ENCODE measurements around the gene ZFAND2A.
"Not testable (repeated sequence)": the region's sequence is repeated elsewhere in the genome, so short reads cannot be mapped to it uniquely, and the experiment has no call there.

Gene ZFAND2A

DNA sequence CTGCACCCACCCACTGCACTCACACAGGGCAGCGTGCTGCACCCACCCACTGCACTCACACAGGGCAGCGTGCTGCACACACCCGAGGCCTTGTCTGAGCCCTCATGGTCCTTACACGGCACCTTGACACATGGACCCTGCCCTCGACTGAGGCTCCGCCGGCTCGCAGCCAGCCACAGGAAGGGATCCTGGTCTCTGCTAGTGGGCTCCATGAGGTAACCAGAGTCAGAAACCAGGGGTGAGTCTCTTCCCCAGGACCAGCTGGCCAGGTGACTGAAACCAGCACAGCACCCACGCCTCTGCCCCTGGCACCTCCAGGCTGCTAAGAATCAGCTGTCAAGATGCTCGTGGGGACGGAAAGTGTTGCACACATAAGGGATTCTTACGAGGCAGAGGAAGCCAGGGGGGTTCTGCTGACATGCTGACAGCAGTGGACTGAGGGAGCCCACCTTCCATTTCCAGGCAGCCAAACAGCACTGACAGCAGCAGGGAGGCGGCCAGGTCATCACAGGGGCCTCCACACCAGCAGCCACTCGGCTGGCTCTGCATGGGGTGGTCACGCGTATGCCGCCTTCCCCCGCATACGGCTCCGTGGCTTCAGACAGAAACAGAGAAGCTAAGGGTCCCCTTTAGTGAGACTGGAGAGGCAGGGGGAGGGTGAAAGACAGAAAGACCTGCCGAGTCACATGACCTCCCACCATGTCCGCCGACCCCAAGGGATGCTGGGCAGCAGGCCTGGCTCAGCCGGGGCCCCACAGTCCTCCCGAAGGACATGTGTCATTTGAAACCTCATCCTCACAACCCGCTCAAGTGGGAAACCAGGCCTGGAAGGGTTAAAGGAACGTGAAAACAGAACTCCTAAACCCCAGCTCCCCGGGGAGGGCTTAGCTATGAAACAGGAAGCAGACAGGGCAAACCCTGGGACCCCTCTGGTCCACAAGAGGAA lies 37.8 kb downstream of the ZFAND2A start:
- FAIRE-seq: no peak

DNA sequence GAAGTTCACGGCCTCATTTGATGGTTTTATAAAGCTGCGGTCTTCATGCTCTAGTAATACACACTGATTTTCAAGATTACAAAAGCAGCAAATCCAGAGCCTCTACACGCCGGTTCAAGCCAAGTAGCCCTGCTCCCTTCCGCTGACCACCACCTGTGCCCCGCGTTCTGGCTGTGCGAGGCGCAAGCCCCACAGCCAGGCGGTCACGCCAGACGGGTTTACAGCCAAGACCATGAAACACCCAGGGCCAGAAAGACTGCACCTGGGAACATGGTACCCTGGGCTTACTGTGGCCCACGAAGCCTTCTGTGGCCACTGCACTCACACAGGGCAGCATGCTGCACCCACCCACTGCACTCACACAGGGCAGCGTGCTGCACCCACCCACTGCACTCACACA lies 38.5 kb downstream of the ZFAND2A start:
- FAIRE-seq: no peak

DNA sequence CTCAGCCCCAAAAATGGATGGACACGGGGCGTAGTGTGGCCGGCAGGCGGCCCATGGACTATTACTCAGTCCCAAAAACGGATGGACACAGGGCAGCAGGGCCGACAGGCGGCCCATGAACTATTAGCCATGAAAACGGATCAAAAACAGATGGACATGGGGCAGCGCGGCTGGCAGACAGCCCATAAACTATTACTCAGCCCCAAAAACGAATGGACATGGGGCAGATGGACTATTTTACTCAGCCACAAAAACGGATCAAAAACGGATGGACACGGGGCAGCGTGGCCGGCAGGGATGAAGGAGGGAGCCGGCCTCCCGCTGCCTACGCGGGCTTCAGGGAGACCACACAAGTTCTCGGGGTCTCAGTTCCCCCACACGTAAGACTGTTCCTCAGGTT lies 39.2 kb downstream of the ZFAND2A start:
- FAIRE-seq: no peak

DNA sequence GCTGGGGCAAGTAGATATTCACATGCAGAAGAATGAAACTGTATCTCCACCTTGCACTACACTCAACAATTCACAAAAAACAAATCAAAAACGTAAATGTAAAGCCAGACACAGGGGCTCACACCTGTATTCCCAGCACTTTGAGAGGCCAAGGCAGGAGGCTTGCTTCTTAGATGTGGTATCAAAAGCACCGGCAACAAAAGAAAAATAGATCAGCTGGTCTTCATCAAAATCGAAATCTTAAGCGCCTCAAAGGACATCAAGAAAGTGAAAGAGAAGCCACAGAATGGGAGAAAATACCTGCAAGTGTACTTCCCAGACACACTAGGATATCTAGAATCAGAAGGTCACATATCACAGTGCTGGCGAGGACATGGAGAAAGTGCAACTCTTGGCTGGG lies 40.8 kb downstream of the ZFAND2A start:
- no peak for FAIRE-seq

DNA sequence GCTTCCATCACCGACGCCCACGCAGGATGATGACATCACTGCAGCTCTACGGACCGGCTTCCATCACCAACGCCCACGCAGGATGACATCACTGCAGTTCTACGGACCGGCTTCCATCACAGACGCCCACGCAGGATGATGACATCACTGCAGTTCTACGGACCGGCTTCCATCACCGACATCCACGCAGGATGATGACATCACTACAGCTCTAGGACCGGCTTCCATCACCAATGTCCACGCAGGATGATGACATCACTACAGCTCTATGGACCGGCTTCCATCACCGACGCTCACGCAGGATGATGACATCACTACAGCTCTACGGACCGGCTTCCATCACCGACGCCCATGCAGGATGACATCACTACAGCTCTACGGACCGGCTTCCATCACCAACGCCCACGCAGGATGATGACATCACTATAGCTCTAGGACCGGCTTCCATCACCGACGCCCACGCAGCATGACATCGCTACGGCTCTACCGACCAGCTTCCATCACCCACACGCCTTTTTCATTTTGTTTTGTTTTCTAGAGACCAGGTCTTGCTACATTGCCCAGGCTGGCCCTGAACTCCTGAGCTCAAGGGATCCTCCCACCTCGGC lies 42.6 kb downstream of the ZFAND2A start:
- no peak for FAIRE-seq

DNA sequence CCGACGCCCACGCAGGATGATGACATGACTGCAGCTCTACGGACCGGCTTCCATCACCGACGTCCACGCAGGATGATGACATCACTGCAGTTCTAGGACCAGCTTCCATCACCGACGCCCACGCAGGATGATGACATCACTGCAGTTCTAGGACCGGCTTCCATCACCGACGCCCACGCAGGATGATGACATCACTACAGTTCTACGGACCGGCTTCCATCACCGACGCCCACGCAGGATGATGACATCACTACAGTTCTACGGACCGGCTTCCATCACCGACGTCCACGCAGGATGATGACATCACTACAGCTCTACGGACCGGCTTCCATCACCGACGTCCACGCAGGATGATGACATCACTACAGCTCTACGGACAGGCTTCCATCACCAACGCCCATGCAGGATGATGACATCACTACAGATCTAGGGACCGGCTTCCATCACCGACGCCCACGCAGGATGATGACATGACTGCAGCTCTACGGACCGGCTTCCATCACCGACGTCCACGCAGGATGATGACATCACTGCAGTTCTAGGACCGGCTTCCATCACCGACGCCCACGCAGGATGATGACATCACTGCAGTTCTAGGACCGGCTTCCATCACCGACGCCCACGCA lies 43.5 kb downstream of the ZFAND2A start:
- FAIRE-seq: not testable (repeated sequence)

DNA sequence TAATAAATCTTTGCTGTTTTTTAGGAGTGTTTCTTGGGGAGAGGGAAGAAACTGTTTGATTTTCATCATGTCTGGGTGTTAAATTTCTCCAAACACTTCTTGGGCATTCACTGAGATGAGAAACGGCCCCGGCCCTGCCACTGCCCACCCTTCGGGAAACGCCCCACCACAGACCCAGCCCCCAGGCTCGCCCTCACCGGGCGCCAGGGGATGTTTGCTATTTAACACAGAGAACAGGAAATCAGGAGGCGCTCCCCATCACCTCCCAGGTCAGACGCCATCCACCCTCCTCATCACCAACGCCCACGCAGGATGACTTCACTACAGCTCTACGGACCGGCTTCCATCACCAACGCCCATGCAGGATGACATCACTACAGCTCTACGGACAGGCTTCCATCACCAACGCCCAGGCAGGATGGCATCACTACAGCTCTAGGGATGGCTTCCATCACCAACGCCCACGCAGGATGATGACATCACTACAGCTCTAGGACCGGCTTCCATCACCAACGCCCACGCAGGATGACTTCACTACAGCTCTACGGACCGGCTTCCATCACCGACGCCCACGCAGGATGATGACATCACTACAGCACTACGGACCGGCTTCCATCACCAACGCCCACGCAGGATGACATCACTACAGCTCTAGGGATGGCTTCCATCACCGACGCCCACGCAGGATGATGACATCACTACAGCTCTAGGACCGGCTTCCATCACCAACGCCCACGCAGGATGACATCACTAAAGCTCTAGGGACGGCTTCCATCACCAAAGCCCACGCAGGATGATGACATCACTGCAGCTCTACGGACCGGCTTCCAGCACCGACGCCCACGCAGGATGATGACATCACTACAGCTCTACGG lies 44.6 kb downstream of the ZFAND2A start:
- FAIRE-seq: not testable (repeated sequence)

DNA sequence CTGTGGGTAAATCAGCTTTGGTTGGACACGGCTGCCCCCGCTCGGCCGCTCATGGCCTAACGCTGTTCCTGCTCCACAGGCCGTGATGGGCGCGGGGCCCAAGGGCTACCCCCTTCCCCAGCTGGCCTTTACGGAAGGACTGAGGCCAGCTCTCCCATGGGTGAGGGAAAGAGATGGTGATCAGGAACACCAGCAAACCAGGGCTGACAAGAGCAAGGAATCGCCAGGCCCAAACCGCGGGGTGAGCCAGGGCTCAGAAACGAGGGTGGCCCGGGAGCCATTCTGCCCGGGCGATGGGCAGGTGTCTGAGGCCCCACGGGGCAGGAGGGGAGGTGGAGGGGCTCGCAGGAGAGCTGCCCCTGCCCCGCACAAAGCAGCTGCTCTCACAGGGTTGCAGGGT lies 45.5 kb downstream of the ZFAND2A start:
- FAIRE-seq: no peak

DNA sequence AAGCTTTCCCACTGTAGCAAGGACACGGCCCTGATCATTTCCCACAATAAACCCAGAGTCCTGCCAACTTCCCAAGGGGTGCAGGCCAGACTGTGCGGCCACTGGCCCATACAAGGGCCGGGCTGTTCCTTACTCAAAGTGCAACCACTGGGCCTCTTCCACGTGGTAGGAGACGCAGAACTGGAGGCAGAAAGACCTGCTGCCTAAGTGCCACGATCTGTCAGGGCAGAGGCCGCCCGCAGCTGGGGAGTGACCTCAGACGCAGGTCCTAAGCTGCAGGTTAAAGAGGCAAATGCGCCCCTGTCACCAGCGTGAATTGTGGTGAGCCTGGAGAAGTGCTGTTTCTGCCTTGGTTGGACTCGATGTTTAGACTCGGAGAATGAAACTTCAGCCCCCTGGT lies 45.9 kb downstream of the ZFAND2A start:
- FAIRE-seq: no peak

DNA sequence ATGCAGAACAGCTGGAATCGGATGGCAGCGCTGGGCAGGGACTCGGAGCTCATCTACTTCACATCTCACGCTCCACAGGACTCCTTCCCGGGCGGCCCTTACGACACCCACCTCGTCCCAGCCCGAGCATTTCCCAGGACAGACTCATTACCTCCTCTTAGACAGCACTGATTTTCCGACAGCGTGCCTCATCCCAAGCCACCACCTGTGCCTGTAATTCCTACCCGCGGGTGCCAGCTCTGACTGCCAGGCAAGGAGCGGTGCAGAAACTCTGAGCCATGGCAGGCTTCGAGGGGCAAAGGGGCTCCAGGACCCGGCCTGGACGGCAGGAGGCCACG lies 46.5 kb downstream of the ZFAND2A start:
- no peak for FAIRE-seq

DNA sequence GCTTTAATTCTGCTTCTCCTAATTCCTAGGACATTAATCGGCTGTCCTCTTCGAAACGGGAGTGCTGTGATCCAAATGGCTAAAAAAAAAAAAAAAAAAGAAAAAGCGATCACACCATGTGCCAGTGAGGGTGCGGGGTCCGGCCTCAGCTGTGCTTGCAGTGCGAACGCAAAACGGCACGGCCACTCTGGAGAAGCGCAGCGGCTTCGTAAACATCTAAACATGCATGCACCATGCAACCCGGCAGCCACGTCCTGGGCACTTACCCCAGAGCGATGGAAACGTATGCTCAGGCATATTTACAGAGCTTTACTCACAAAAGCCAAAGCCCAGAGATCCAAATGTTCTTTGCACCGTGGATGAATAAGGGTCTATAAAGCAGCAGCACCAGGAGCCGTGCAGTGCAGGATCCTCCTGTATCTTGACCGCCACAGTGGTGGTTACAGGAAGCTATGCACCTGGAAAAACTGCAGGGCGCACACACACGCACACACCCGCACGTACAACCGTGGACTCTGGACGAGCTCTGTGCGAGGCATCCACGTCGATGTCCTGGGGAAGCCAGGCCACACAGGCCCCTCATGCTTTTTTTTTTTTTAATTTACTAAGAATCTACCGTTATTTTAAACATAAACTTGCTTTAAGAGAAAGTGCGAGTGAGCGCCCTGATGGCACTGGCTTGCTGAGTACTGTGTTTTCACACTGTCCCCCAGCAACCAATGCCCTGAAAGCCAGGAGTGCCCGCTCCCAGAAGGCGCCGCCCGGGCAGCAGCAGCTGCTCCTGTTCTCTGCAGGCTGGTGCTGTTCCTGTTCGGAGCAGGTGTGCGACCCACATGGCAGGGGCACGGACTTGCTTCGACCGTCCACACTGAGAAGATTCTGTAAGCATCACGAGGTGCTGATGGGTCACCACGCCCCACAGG lies 47.1 kb downstream of the ZFAND2A start:
- FAIRE-seq: no peak

DNA sequence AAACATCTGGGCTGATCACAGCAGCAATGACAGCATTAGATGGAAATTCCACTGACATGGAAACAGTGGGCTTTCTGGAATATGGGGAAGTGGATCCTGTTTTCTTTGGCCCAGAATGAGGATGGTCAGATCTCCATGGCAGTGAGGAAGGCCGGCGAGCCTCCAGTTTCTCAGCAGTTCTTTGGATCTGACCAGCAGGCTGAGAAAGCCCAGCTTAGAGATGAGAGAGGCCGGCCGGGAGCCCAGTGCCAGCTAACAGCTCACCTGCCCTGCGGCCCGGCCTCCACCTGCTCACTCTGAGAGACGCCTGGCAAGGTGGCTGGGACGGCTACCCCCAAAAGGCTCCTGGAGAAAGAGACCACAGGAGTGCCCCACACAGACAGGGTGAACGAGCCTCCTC lies 47.9 kb downstream of the ZFAND2A start:
- no peak for FAIRE-seq

DNA sequence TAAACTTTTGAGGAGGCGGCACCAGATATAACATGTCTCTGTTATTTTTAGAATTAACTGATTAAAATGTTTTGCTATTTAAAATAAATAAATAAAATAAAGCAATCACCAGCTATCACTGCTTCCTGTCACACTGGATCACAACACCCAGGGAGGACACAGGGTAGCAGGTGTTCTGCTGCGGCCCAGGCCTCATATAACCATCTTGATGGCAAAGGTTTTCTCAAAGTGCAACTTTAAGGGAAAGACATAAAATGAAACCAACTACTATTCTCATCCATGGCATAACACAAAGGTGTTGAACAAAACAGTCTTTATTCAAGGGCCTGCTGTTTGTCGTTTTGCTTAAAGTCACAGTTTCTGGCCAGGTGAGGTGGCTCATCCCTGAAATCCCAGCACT lies 48.8 kb downstream of the ZFAND2A start:
- FAIRE-seq: no peak

DNA sequence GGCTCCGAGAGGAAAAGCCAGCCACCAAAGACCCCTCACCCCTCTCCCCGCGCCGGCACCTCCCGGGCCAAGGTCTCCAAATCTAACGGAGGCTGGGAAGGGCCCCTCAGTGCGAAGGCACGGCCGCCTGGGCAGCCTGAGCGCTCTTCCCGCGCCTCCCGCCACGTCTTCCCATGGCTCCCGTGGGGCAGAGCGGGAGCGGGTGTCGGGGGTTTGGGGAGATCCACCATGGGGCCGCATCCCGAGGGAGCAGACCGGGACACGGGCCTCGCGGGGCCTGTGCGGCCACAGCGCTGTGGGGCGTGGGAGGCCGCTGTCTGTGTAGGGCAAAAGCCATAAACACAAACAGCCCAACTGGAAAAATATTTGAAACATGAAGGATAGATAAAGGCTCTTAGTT lies 49.6 kb downstream of the ZFAND2A start:
- FAIRE-seq: no peak

DNA sequence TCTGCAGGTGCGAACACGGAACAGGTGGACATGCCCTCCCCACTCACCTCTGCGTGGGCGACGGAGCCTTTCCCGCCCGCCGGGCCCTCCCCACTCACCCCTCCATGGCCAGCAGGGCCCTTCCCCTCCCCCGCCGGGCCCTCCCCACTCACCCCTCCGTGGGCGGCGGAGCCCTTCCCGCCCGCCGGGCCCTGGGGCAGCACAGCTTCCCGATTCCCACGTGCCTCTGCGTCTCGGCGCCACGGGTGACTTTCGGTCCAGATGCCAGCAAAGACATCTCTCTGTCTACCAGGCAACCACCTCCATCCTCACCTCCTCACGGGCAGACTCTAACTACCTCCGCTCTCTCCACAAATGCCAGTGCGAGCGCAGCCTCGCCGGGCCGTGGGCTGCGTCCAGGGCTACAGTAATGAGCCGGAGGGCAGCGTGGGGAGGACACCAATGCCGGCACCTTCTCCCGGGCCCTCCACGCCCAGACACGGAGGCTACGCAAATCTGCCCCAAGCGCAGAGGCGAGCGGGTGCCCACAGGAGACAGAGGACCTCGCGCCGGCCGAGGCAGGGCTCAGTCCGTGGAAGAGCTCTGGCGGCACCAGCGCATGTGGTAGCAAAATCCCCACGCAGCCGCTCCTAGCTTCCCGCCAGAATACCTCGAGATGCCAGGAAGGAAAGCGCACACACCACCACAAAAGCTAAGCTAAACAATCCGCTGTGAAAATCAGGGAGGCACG lies 50.2 kb downstream of the ZFAND2A start:
- no peak for FAIRE-seq

DNA sequence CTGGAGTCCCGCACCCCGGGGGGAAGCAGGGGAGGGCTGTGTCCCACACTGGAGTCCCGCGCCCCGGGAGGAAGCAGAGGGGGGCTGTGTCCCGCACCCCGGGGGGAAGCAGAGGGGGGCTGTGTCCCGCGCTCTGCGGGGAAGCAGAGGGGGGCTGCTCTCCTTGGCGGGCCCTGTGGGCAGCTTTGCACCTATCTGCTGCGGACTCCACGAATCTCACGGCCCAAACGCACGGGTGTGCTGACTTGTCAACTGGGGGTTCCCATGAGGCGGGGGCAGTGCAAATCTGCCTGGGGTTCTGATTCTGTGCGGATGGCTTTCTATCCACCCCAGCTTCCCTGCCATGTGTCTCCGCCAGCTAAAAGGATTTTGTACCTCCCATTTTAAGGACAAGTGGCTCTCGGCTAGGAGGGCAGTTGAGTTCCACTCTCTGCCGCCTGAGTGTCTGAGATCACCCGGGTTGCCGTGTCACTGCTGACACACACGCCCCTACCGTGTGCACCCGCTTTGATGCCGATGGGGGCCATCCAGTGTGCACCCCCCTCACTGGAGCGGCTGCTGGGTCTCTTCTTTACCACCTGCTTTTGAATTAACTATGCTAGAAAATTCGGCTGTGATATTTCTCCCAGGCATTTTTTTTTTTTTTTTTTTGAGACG lies 51.6 kb downstream of the ZFAND2A start:
- no peak for FAIRE-seq

DNA sequence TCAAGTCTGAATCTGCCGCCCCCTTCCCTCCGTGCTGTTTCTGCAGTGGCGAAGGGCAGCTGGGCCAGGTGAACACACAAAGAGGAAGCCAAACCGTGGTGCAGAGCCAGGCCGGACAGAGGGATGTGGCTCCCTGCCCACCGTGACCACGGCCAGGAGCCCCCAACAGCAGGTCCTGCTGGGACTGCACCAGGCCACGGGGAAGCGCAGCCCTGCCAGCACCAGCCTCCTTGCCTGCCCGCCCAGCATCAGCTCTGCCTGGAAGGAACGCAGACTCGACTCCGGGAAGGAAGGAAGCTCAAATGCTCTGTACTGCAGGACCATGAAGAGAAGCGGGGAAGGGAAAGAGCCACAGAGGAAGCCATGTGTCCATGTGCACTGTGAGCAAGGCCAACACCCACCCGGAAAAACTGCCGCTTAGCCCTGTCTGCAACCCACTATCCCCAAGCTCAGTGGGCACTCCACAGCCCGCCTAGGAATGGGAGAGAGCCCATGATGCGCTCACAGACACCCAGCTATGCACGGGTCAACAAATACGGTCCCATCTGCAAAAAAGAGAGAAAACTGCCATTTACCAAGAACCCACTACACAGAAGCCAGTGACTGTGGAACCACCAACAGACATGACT lies 53.1 kb downstream of the ZFAND2A start:
- no peak for FAIRE-seq

DNA sequence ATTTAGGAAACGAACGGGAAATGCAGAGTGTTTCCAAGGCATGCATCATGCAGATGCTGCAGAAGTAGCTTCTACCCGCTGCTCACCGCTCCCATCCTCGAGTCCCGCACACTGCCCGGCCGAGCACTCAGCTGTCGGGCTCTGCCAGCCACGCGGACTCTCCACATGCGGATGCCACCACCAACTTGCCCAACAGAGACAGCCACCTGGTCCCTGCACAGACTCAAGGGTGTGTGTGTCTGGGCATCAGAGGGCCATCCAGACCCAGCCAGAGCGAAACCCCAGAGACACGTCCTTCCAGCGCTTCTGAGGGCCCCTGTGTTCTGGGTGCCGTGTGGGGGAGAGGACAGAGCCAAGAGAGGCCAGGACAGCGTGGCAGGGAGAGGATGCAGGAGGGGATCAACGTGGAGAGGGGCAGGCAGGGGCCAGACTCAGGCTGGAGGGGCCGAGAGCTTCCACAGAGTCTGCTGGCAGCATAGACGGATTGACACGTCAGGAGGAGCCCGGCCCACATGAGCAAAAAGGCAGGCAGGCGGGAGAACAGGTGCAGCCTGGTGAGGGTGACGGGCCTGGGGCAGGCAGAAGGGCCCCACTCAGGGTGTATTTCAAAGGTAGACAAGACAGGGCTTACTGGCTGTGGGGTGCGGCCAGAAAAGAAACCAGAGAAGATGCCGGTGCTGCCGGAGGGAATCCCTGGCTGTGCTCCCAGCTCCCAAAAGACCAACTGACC lies 53.8 kb downstream of the ZFAND2A start:
- FAIRE-seq: no peak

DNA sequence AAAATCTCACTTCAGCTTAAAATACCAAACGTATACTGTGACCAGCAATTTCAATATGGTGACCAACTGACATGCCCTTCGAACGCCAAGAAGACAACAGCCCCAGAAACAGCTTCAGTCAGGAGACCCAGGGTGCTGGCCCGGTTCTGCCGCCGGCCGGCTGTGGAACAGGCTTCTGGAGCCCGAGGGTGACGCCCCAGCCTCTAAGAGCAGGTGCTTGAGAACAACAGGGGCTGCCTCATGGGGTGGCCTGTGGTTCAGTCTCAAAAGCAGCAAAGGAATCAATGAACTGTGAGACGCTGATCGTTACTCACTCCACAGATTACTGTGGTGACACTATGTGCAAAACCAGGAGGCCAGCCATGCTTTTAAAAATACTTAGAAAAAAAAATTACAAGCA lies 54.8 kb downstream of the ZFAND2A start:
- no peak for FAIRE-seq

All from endometrium (tissue), 2 donors.